HCT116 (cell line): ENCODE data around the gene ZNF488. TPM values are rescaled to one million over a fixed set of nuclear protein-coding genes. Genes with fewer than 3 reads are reported as not detected.

Source experiments
- ATAC-seq: fragments of 200-7000 bp; cut with Tn5 transposase; 2 replicates; pipeline ENCODE4 v1.9.1; 2020; ENCODE audit warnings: mild to moderate bottlenecking, moderate library complexity
- BruUV-seq: library from RNA; stranded (reverse); fragments of 400-500 nt; replicated peaks from 2 replicates; lab custom pipeline; 2021; lab: Mats Ljungman, UMichigan
- CTCF ChIA-PET: fragments of 300-600 bp; sonication (Branson Sonifier 250); formaldehyde crosslinking; loops from one replicate; lab custom pipeline; 2021; ENCODE audit warnings: antibody characterized with exemption; lab: Charles Lee
- POLR2A ChIA-PET: fragments of 300-600, 350-600 bp; sonication (Branson Sonifier 250); formaldehyde crosslinking; loops from one replicate; lab custom pipeline; 2021; ENCODE audit warnings: antibody characterized with exemption; lab: Charles Lee
- RAD21 ChIA-PET, 2 experiments: fragments of 300-600 bp; sonication (Branson Sonifier 250); formaldehyde crosslinking; loops; one replicate each; lab custom pipeline; 2023; ENCODE audit warnings: low total read pairs in 2 of 2; ENCODE audit not compliant: uncharacterized antibody in 2 of 2, unreplicated experiment in 2 of 2, low non-redundant PET in 1 of 2; lab: Charles Lee
- DNase-seq: peaks from one replicate; pipeline ENCODE4 v3.0.0-alpha.2; 2010; ENCODE audit warnings: low read depth, low spot score
- H2AFZ ChIP-seq: fragments of 200-600 bp; shearing (Covaris generic), sonication (generic); 2 replicates; pipeline ENCODE4 v1.6.1; 2017; ENCODE audit warnings: low read depth, mixed run types, mixed read lengths, antibody characterized with exemption, low read length; ENCODE audit not compliant: poor library complexity, severe bottlenecking
- H3K27ac ChIP-seq: 2 replicates; pipeline ENCODE4 v1.5.1; 2012; ENCODE audit warnings: low read depth, low read length
- H3K27me3 ChIP-seq: fragments of 200-600 bp; sonication (generic); 2 replicates; pipeline ENCODE4 v1.6.1; 2016; ENCODE audit warnings: mixed run types, low read length, mixed read lengths; ENCODE audit not compliant: insufficient read depth
- H3K36me3 ChIP-seq, 2 experiments: fragments of 200-500 bp in 1 of 2; fragments of 200-600 bp in 1 of 2; sonication (Bioruptor generic) in 1 of 2; sonication (generic) in 1 of 2; 2 replicates each; pipeline versions ENCODE4 v1.5.1 to v1.6.1; 2014 to 2016; ENCODE audit warnings: low read length in 2 of 2, inconsistent platforms in 1 of 2, mixed read lengths in 1 of 2, mixed run types in 1 of 2; ENCODE audit not compliant: insufficient read depth in 2 of 2, control insufficient read depth in 1 of 2
- H3K4me1 ChIP-seq, 2 experiments: fragments of 200-600 bp in 1 of 2; sonication (generic) in 1 of 2; 2 replicates each; pipeline versions ENCODE4 v1.5.1 to v1.6.1; 2012 to 2017; ENCODE audit warnings: low read length in 2 of 2, inconsistent platforms in 1 of 2, mild to moderate bottlenecking in 1 of 2, mixed read lengths in 1 of 2, mixed run types in 1 of 2, moderate library complexity in 1 of 2; ENCODE audit not compliant: insufficient read depth in 2 of 2, control insufficient read depth in 1 of 2
- H3K4me2 ChIP-seq: fragments of 200-600 bp; sonication (generic); 2 replicates; pipeline ENCODE4 v1.6.1; 2017; ENCODE audit warnings: mixed run types, low read length, mixed read lengths
- H3K4me3 ChIP-seq, 2 experiments: fragments of 200-600 bp in 1 of 2; sonication (generic) in 1 of 2; replicated peaks in 1 of 2; 2 replicates each; pipeline ENCODE4 v1.5.1; 2011 to 2016; ENCODE audit warnings: low read length in 2 of 2, control low read depth in 1 of 2, low read depth in 1 of 2, mild to moderate bottlenecking in 1 of 2, mixed read lengths in 1 of 2, mixed run types in 1 of 2
- H3K79me2 ChIP-seq: fragments of 200-600 bp; sonication (generic); 2 replicates; pipeline ENCODE4 v1.6.1; 2017; ENCODE audit warnings: mild to moderate bottlenecking, mixed run types, low read length, moderate library complexity, mixed read lengths; ENCODE audit not compliant: insufficient read depth
- H3K9ac ChIP-seq: fragments of 200-600 bp; sonication (generic); 2 replicates; pipeline ENCODE4 v1.6.1; 2016; ENCODE audit warnings: low read length, mixed read lengths
- H3K9me2 ChIP-seq: fragments of 200-600 bp; sonication (generic), shearing (Covaris generic); 2 replicates; pipeline ENCODE4 v1.6.1; 2017; ENCODE audit warnings: mixed run types, mild to moderate bottlenecking, moderate library complexity; ENCODE audit not compliant: insufficient read depth
- H3K9me3 ChIP-seq, 2 experiments: fragments of 200-500 bp in 1 of 2; fragments of 200-600 bp in 1 of 2; sonication (Bioruptor generic) in 1 of 2; sonication (generic) in 1 of 2; 2 replicates each; pipeline ENCODE4 v1.6.1; 2014 to 2017; ENCODE audit warnings: low read length in 2 of 2, mixed read lengths in 2 of 2, inconsistent platforms in 1 of 2, low read depth in 1 of 2, mild to moderate bottlenecking in 1 of 2, mixed run types in 1 of 2, moderate library complexity in 1 of 2; ENCODE audit not compliant: control insufficient read depth in 1 of 2, insufficient read depth in 1 of 2
- H4K20me1 ChIP-seq: fragments of 200-600 bp; sonication (generic), shearing (Covaris generic); 2 replicates; pipeline ENCODE4 v1.6.1; 2017; ENCODE audit warnings: mixed run types, mild to moderate bottlenecking, moderate library complexity; ENCODE audit not compliant: insufficient read depth
- ATF3 ChIP-seq: IDR thresholded peaks from 2 replicates; pipeline ENCODE4 v1.6.1; 2012
- CBX3 ChIP-seq: IDR thresholded peaks from 2 replicates; pipeline ENCODE4 v1.6.1; 2012; ENCODE audit warnings: low read depth
- EZH2 ChIP-seq: fragments of 200-600 bp; sonication (generic); IDR thresholded peaks from 2 replicates; pipeline ENCODE4 v1.6.1; 2017; ENCODE audit warnings: antibody characterized with exemption, mixed run types
- EZH2phosphoT487 ChIP-seq: fragments of 200-600 bp; IDR thresholded peaks from 2 replicates; pipeline ENCODE4 v1.6.1; 2018; ENCODE audit warnings: antibody characterized with exemption, borderline replicate concordance
- FOSL1 ChIP-seq: IDR thresholded peaks from 2 replicates; pipeline ENCODE4 v1.6.1; 2012; ENCODE audit warnings: low read depth
- JUND ChIP-seq: IDR thresholded peaks from 2 replicates; pipeline ENCODE4 v1.6.1; 2012
- MAX ChIP-seq: IDR thresholded peaks from 2 replicates; pipeline ENCODE4 v1.6.1; 2012
- POLR2A ChIP-seq: IDR thresholded peaks from 2 replicates; pipeline ENCODE4 v1.7.0; 2011; ENCODE audit warnings: borderline replicate concordance; ENCODE audit not compliant: insufficient read depth, insufficient read length; ENCODE audit errors: extremely low read depth
- POLR2AphosphoS5 ChIP-seq: IDR thresholded peaks from 2 replicates; pipeline ENCODE4 v1.6.1; 2011; ENCODE audit warnings: mild to moderate bottlenecking, low read depth, low read length, moderate library complexity
- REST ChIP-seq: IDR thresholded peaks from 2 replicates; pipeline ENCODE4 v1.6.1; 2012; ENCODE audit warnings: low read depth
- SIN3A ChIP-seq: IDR thresholded peaks from 2 replicates; pipeline ENCODE4 v1.6.1; 2012; ENCODE audit warnings: low read depth
- SP1 ChIP-seq: IDR thresholded peaks from 2 replicates; pipeline ENCODE4 v1.6.1; 2012; ENCODE audit warnings: low read depth
- TCF7L2 ChIP-seq: IDR thresholded peaks from 2 replicates; pipeline ENCODE4 v1.7.0; 2011; ENCODE audit warnings: borderline replicate concordance, inconsistent platforms; ENCODE audit not compliant: insufficient read depth, insufficient read length; ENCODE audit errors: extremely low read depth
- ZBTB33 ChIP-seq: IDR thresholded peaks from 2 replicates; pipeline ENCODE4 v1.6.1; 2011; ENCODE audit warnings: mild to moderate bottlenecking, low read length, moderate library complexity; ENCODE audit not compliant: insufficient replicate concordance; ENCODE audit errors: extremely low read depth
- intact Hi-C: fragments of 100-400 bp; cut with micrococcal nuclease; formaldehyde crosslinking; loops from 2 replicates; pipeline ENCODE4 v1.10.0; 2022
- total RNA-seq: library from RNA; stranded (reverse); gene quantifications from one replicate; pipeline ENCODE4 v1.2.1, GENCODE V29; 2021; ENCODE audit not compliant: unreplicated experiment

Gene ZNF488
- total RNA-seq, 1 experiment from 2014 or later = 3.9 TPM

- TF ChIP-seq EZH2 (no peak), MAX (no peak), SP1 (no peak), CBX3 (no peak), ATF3 (no peak), SIN3A (no peak), EZH2phosphoT487 (no peak), JUND (no peak), ZBTB33 (no peak), POLR2A (no peak), REST (no peak), POLR2AphosphoS5 (no peak), TCF7L2 (no peak), FOSL1 (no peak)
- H3K9ac ChIP-seq = no peak overlapping the region
- H3K36me3 ChIP-seq = no peaks in the 10 kb centered on the region
- no peaks in the 10 kb centered on the region for H3K9me3 ChIP-seq
- H2AFZ ChIP-seq = no peak overlapping the region
- POLR2A ChIA-PET = no interaction called here
- BruUV-seq = no TSS peak
- no peaks in the 10 kb centered on the region for H4K20me1 ChIP-seq
- H3K9me2 ChIP-seq = no peaks in the 10 kb centered on the region
- ATAC-seq (no peak), DNase-seq (no peak)
- H3K4me2 ChIP-seq = no peak overlapping the region
- CTCF ChIA-PET = no interaction called here
- H3K27ac ChIP-seq = no peak overlapping the region
- intact Hi-C loops = no loop called here
- H3K79me2 ChIP-seq = no peaks in the 10 kb centered on the region
- RAD21 ChIA-PET = no interaction called here
- peaks cover 0 to 5% of the 10 kb centered on the region in 2 experiments; a peak in 1 of 4 replicates for H3K4me1 ChIP-seq
- no peaks in the 10 kb centered on the region for H3K27me3 ChIP-seq
- no peak overlapping the region for H3K4me3 ChIP-seq
Observed at GRCh38 chr10:47317251-47317650, 66.8 kb downstream of the ZNF488 start.
